Neutrophil (primary cell): ENCODE measurements around the gene SORBS2.

ENCODE experiments used
- H3K27ac ChIP-seq: fragments of 200-600 bp; sonication (generic); 2 replicates; pipeline ENCODE4 v1.5.1; 2016; ENCODE audit warnings: mild to moderate bottlenecking, moderate library complexity
- H3K27me3 ChIP-seq: fragments of 200-600 bp; sonication (generic); 2 replicates; pipeline ENCODE4 v1.6.0; 2016; ENCODE audit warnings: mild to moderate bottlenecking
- H3K36me3 ChIP-seq: fragments of 200-600 bp; sonication (generic); 2 replicates; pipeline ENCODE4 v1.5.1; 2017
- H3K4me1 ChIP-seq, 2 experiments: fragments of 200-600 bp in 1 of 2; sonication (generic) in 1 of 2; 1 replicate in 1 of 2; 2 replicates in 1 of 2; pipeline versions ENCODE4 v1.5.1 to v1.6.1; 2013 to 2016; ENCODE audit warnings: low read depth in 1 of 2, low read length in 1 of 2, mild to moderate bottlenecking in 1 of 2, moderate library complexity in 1 of 2; ENCODE audit not compliant: control insufficient read depth in 1 of 2, insufficient read depth in 1 of 2
- H3K4me3 ChIP-seq, 2 experiments: fragments of 200-600 bp in 1 of 2; sonication (generic) in 1 of 2; 1 replicate in 1 of 2; 2 replicates in 1 of 2; pipeline ENCODE4 v1.5.1; 2013 to 2016; ENCODE audit warnings: low read depth in 1 of 2, low read length in 1 of 2, mild to moderate bottlenecking in 1 of 2, moderate library complexity in 1 of 2
- H3K9me3 ChIP-seq: fragments of 200-600 bp; sonication (generic); 2 replicates; pipeline ENCODE4 v1.5.1; 2016
- TF ChIP-seq, protein P1 (sequence below): fragments of 200-600 bp; sonication (generic); IDR thresholded peaks from 2 replicates; pipeline ENCODE4 v1.5.1; 2016; ENCODE audit warnings: antibody characterized with exemption

Gene SORBS2

DNA sequence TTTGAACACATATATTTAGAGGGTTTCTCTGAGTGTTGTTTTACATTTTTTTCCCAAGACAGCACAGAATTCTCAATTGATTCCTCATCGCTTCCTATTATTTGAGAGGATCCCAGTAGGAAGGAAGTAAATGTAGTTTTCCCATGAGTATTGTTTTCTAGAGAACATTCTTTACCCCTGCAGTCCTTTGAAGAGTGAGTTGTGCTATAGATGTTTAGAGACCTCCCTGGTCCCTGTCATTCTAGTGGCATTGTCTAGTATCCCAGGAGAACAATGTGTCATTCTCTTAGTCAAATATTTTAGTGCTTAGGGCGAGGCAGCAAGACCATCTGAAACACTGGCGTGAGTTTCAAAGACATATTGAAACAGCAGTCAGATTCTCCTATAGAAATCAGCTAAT lies 32.5 kb downstream of the SORBS2 start:
- no peak overlapping the region for H3K27ac ChIP-seq
- TF ChIP-seq, protein P1, sequence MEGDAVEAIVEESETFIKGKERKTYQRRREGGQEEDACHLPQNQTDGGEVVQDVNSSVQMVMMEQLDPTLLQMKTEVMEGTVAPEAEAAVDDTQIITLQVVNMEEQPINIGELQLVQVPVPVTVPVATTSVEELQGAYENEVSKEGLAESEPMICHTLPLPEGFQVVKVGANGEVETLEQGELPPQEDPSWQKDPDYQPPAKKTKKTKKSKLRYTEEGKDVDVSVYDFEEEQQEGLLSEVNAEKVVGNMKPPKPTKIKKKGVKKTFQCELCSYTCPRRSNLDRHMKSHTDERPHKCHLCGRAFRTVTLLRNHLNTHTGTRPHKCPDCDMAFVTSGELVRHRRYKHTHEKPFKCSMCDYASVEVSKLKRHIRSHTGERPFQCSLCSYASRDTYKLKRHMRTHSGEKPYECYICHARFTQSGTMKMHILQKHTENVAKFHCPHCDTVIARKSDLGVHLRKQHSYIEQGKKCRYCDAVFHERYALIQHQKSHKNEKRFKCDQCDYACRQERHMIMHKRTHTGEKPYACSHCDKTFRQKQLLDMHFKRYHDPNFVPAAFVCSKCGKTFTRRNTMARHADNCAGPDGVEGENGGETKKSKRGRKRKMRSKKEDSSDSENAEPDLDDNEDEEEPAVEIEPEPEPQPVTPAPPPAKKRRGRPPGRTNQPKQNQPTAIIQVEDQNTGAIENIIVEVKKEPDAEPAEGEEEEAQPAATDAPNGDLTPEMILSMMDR, result no peak
- H3K36me3 ChIP-seq, result no peaks in the 10 kb centered on the region

GRCh38 chr4:185778307-185778706 lies 33.7 kb downstream of the SORBS2 start:
- Histone ChIP-seq H3K27ac (no peak overlapping the region), H3K27me3 (peaks cover 18% of the 10 kb centered on the region), H3K9me3 (no peaks in the 10 kb centered on the region), H3K4me1 (no peaks in the 10 kb centered on the region), H3K36me3 (no peaks in the 10 kb centered on the region), H3K4me3 (no peak overlapping the region)
- TF ChIP-seq, protein P1, result no peak

More for the DNA sequence above, 32.5 kb downstream of the SORBS2 start:
- Histone ChIP-seq H3K4me1 (no peaks in the 10 kb centered on the region), H3K9me3 (no peaks in the 10 kb centered on the region), H3K4me3 (no peak overlapping the region), H3K27me3 (peaks cover 7% of the 10 kb centered on the region)

GRCh38 chr4:185775792-185776555 lies 36.0 kb downstream of the SORBS2 start:
- Histone ChIP-seq H3K27ac (no peak overlapping the region), H3K4me3 (no peak overlapping the region), H3K36me3 (no peaks in the 10 kb centered on the region), H3K4me1 (no peaks in the 10 kb centered on the region), H3K9me3 (no peaks in the 10 kb centered on the region), H3K27me3 (peaks cover 26% of the 10 kb centered on the region)
- TF ChIP-seq, protein P1, result no peak

- no peak overlapping the region for H3K27ac ChIP-seq
- TF ChIP-seq, protein P1, result no peak
These were observed 36.9 kb downstream of the SORBS2 start for GRCh38 chr4:185774845-185775680.

GRCh38 chr4:185774131-185774653 lies 37.8 kb downstream of the SORBS2 start:
- no peak overlapping the region for H3K4me3 ChIP-seq

More at GRCh38 chr4:185774845-185775680, 36.9 kb downstream of the SORBS2 start:
- H3K4me1 ChIP-seq, result no peaks in the 10 kb centered on the region
- H3K27me3 ChIP-seq, result peaks cover 26% of the 10 kb centered on the region
- no peaks in the 10 kb centered on the region for H3K9me3 ChIP-seq
- H3K36me3 ChIP-seq, result no peaks in the 10 kb centered on the region
- H3K4me3 ChIP-seq, result no peak overlapping the region

More at GRCh38 chr4:185774131-185774653, 37.8 kb downstream of the SORBS2 start:
- H3K4me1 ChIP-seq, result no peaks in the 10 kb centered on the region
- TF ChIP-seq, protein P1, result no peak
- no peaks in the 10 kb centered on the region for H3K9me3 ChIP-seq
- no peaks in the 10 kb centered on the region for H3K36me3 ChIP-seq
- no peak overlapping the region for H3K27ac ChIP-seq
- H3K27me3 ChIP-seq, result peaks cover 26% of the 10 kb centered on the region
